Activated naive CD4-positive, alpha-beta T cell treated with anti-CD3 and anti-CD28 coated beads, Interleukin-2, amount 10 ng/mL, durations not matched to agents 7 days and 5 days (primary cell): Measurements from ENCODE around the gene ZNF791.
"Not testable (repeated sequence)": the region's sequence is repeated elsewhere in the genome, so short reads cannot be mapped to it uniquely, and the experiment has no call there.

Source experiments
- CTCF ChIA-PET: fragments of 350-600 bp; sonication (Branson Sonifier 250); formaldehyde crosslinking; loops from one replicate; lab custom pipeline; 2021; ENCODE audit warnings: antibody characterized with exemption; lab: Charles Lee
- DNase-seq: peaks from one replicate; pipeline ENCODE4 v3.0.0-alpha.2; 2020
- H3K27ac Mint-ChIP-seq: one replicate; pipeline ENCODE4 v1.8.0; 2021; ENCODE audit warnings: mild to moderate bottlenecking, moderate library complexity, mixed read lengths
- H3K27me3 Mint-ChIP-seq: one replicate; pipeline ENCODE4 v1.8.0; 2021; ENCODE audit warnings: mild to moderate bottlenecking, mixed read lengths
- H3K36me3 Mint-ChIP-seq: one replicate; pipeline ENCODE4 v1.8.0; 2021; ENCODE audit warnings: mixed read lengths
- H3K4me1 Mint-ChIP-seq: one replicate; pipeline ENCODE4 v1.8.0; 2021; ENCODE audit warnings: mixed read lengths
- H3K4me3 Mint-ChIP-seq: one replicate; pipeline ENCODE4 v1.8.0; 2021; ENCODE audit warnings: mild to moderate bottlenecking, moderate library complexity, mixed read lengths
- H3K9me3 Mint-ChIP-seq: one replicate; pipeline ENCODE4 v1.8.0; 2021; ENCODE audit warnings: mixed read lengths

The ZNF791 gene

DNA sequence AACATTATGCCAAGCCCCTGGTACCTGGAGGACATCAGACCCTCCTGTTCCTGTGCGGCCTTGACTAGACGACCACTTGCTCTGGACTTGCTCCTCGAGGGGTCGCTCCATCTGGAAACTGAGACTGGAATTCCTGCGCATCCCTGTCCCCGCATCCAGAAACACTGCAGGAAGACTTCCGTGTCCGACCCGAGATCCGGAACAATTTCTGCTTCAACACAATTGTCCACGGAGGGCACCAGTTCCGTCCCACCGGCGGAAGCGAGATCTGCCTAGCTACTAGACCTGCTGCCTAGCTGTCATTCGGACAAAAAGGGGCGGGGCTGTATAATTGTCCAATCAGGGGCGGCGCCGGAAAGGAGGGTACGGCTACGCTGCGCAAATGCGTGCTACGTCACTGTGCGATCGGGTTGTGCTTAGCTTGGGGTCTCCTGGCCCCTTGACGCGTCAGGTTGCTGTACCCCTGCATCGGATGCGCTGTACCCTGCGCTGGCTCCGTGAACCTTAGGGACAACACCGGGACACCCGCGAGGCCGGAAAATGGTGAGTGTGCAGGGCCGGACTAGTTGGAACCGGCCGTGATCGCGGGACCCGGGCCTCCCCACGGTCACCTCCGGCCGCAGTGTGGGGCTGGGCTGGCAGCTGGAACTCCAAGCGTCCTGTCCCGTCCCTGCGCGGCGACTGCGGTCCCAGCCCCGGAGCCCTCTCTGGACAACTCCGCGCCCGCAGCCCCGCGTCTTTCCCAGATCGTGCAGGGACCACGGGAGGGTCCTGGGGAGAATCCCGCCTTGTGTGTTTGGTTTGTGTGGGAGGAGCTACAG is at the start of gene ZNF791, which contains the start of gene ZNF490:
ZNF791 (plus strand) TSS at position 381 of the 821 bp plus-strand sequence; CDS start at position 541, 160 bp downstream.
ZNF490 (minus strand) TSS at position 274 of the 821 bp plus-strand sequence; CDS start at position 141, 133 bp downstream.
- Mint-ChIP-seq H3K36me3 (peaks cover 34% of the 10 kb centered on the region), H3K27ac (peak within 1 kb of the TSS; percentile 99), H3K4me1 (peaks cover 53% of the 10 kb centered on the region), H3K9me3 (no peaks in the 10 kb centered on the region), H3K4me3 (peak within 1 kb of the TSS; percentile 100), H3K27me3 (no peaks in the 10 kb centered on the region)
- CTCF ChIA-PET = interaction anchor here (1.3 to 1.6 kb wide), 2 partner anchors 29 to 61 kb away, joined by 5 read pairs; no protein-coding TSS in a partner anchor
- peak; percentile 99 for DNase-seq

DNA sequence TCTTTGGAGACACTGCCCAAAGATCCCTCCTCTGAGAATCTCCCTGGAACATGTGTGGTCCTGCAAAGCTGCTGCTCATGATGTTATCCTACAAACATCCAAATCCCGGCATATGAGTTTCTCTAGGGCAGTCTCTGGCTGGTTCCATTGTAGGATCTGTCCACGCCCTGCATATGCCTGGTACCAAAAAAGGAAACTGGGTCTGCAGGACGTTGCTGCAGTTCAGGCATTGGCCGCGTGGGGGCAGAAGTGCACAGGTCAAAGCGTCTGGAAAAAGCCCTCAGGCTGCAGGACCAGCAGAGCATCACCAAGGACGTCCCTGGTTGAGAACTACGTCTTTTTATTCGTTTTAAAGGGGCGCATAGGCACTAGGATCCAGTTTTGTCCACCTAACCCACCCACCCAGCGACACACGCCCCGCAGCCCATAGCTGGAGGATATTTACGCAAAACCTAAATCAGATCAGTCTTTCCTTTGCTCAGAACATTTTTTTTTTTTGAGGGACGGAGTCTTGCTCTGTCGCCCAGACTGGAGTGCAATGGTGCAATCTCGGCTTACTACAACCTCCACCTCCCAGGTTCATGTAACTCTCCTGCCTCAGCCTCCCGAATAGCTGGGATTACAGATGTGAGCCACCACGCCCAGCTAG is 46.6 kb upstream of the ZNF791 start:
- no peaks in the 10 kb centered on the region for H3K36me3 Mint-ChIP-seq
- CTCF ChIA-PET = interaction anchor here (0.6 to 2.2 kb wide), 10 partner anchors 11 to 114 kb away, joined by 3 to 35 read pairs (median 3); partner anchors contain the start of genes MAN2B1 and WDR83
- H3K4me3 Mint-ChIP-seq = no peak overlapping the region
- H3K27me3 Mint-ChIP-seq = peaks cover 13% of the 10 kb centered on the region
- no peak overlapping the region for H3K27ac Mint-ChIP-seq
- DNase-seq = peak; percentile 94
- H3K9me3 Mint-ChIP-seq = no peaks in the 10 kb centered on the region
- peaks cover 5% of the 10 kb centered on the region for H3K4me1 Mint-ChIP-seq

DNA sequence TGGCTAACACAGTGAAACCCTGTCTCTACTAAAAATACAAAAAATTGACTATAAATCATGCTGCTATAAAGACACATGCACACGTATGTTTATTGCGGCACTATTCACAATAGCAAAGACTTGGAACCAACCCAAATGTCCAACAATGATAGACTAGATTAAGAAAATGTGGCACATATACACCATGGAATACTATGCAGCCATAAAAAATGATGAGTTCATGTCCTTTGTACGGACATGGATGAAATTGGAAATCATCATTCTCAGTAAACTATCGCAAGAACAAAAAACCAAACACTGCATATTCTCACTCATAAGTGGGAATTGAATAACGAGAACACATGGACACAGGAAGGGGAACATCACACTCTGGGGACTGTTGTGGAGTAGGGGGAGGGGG is 44.3 kb upstream of the ZNF791 start:
- H3K36me3 Mint-ChIP-seq, H3K4me1 Mint-ChIP-seq, H3K4me3 Mint-ChIP-seq, DNase-seq, H3K27ac Mint-ChIP-seq, H3K9me3 Mint-ChIP-seq, CTCF ChIA-PET: not testable (repeated sequence)
- peaks cover 17% of the 10 kb centered on the region for H3K27me3 Mint-ChIP-seq

DNA sequence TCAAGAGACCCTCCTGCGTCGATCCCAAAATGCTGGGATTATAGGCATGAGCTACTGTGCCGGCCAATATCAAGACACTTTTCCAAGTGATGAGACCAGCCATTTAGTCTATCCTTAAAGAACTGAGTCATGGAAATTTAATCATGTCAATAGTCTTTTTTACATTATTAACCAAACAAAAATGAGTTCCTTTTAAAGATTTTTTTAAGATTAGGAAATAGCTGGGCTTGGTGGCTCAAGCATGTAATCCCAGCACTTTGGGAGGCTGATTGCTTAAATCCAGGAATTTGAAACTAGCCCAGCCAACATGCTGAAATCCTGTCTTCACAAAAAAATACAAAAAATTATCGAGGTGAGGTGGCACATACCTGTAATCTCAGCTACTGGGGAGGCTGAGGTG is 42.8 kb upstream of the ZNF791 start:
- no peak for DNase-seq
- Mint-ChIP-seq H3K27ac (no peak overlapping the region), H3K36me3 (no peaks in the 10 kb centered on the region), H3K4me3 (no peak overlapping the region), H3K9me3 (no peaks in the 10 kb centered on the region), H3K4me1 (peaks cover 5% of the 10 kb centered on the region), H3K27me3 (peaks cover 13% of the 10 kb centered on the region)
- CTCF ChIA-PET = interaction anchor here (1.3 kb wide), 1 partner anchor 104 kb away, joined by 9 read pairs; no protein-coding TSS in a partner anchor

DNA sequence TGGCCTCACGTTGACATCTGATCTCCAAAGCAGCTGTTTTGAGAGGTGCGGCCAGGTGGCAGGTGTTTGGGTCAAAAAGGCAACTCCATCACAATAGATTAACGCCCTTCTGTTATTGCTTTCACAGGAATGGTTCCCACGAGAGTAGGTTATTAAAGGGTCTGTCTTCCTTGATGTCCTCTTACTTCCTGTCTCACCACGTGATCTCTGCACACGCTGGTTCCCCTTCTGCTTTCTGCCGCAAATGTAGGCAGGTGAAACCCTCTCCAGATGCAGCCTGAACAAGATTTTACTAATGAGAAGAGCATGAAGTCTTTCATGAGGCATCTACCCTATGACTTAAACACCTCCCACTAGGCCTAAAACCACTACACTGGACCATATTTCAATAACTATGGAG is 36.7 kb upstream of the ZNF791 start:
- CTCF ChIA-PET = no interaction called here
- H3K4me3 Mint-ChIP-seq = no peak overlapping the region
- peaks cover 9% of the 10 kb centered on the region for H3K4me1 Mint-ChIP-seq
- peaks cover 26% of the 10 kb centered on the region for H3K36me3 Mint-ChIP-seq
- H3K27me3 Mint-ChIP-seq = peaks cover 3% of the 10 kb centered on the region
- no peak for DNase-seq
- peak overlapping the region; percentile 39 for H3K27ac Mint-ChIP-seq
- H3K9me3 Mint-ChIP-seq = peaks cover 13% of the 10 kb centered on the region

DNA sequence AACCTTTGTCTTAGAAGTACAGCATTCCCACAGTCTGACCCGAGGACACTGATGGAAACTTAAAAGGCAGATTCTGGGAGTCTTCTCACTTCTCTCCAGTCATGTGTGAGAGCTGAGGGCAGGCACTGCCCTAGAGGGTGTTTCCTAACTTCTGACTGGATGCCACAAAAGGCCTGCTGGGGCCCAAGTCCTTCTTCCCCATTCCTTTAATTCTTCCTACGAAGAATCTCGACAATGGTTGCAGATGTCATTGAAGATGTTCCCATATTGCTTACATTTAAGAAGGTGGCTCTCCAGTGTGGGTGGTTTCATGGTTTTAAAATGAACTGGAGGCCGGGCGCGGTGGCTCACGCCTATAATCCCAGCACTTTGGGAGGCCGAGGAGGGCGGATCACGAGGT is 32.1 kb upstream of the ZNF791 start:
- CTCF ChIA-PET = interaction anchor here (1.2 kb wide), 1 partner anchor 14 kb away, joined by 3 read pairs; no protein-coding TSS in a partner anchor
- Mint-ChIP-seq H3K4me3 (no peak overlapping the region), H3K4me1 (peaks cover 9% of the 10 kb centered on the region), H3K27ac (no peak overlapping the region), H3K27me3 (no peaks in the 10 kb centered on the region), H3K9me3 (peaks cover 45% of the 10 kb centered on the region), H3K36me3 (peaks cover 66% of the 10 kb centered on the region)
- DNase-seq = no peak

DNA sequence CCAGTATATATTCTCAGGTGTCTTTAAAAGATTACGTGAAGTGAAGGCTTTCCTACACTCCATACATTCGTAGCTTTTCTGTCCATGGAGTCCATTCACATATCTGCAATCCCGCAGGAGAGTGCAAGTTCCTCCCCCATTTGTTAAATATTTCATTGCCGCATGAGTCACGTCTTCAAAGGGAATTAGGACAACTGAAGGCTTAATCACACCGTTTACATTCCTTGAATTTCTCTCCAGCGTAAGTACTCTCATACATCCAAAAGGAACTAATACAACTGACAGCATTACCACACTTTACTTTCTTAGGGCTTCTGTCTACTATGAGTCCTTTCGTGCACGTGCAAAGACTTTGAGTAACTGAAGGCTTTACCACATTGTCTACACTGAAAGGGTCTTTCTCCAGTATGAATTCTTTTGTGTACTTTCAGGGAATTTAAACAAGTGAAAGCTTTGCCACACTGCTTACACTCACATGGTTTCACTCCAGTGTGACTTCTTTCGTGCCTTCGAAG is 30.5 kb upstream of the ZNF791 start:
- Mint-ChIP-seq H3K4me1 (no peaks in the 10 kb centered on the region), H3K4me3 (no peak overlapping the region), H3K27me3 (no peaks in the 10 kb centered on the region), H3K27ac (no peak overlapping the region), H3K36me3 (peaks cover 62% of the 10 kb centered on the region), H3K9me3 (peaks cover 45% of the 10 kb centered on the region)
- DNase-seq = no peak
- CTCF ChIA-PET = no interaction called here

DNA sequence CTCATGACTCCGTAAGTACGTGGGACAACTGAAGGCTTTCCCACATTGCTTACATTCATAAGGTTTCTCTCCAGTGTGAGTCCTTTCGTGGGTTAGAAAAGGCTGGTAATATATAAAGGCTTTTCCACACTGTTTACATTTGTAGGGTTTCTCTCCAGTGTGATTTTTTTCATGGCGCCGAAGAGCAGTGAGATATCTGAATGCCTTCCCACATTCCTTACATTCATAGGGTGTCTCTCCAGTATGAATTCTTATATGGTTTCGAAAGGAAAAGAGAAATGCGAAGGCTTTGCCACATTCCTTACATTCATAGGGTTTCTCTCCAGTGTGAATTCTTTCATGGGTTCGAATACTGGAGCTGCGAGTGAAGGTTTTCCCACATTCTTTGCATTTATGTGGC is 29.6 kb upstream of the ZNF791 start:
- Mint-ChIP-seq H3K4me1 (no peaks in the 10 kb centered on the region), H3K4me3 (no peak overlapping the region), H3K27ac (no peak overlapping the region), H3K9me3 (peaks cover 42% of the 10 kb centered on the region), H3K36me3 (peaks cover 59% of the 10 kb centered on the region), H3K27me3 (no peaks in the 10 kb centered on the region)
- no peak for DNase-seq
- CTCF ChIA-PET = interaction anchor here (0.6 kb wide), 1 partner anchor 14 kb away, joined by 3 read pairs; no protein-coding TSS in a partner anchor

DNA sequence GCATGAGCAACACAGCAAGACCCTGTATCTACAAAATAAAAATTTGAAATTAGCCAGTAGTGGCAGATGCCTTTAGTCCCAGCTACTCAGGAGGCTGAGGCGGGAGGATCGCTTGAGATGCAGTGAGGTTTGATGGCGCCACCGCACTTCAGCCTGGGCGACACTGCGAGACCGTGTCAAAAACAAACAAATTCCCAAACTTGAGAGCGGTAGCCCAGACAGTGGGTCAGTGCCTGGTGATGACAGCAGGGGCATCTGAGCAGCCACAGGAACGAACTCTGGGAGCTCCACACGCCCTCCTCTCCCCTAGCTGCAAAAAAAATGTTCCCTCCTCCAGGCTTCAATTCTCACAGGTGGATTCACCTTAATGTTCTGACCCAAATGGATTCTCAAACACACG is 14.2 kb upstream of the ZNF791 start:
- no peak for DNase-seq
- CTCF ChIA-PET = interaction anchor here (0.9 to 1.5 kb wide), 2 partner anchors 75 to 164 kb away, joined by 3 to 5 read pairs; no protein-coding TSS in a partner anchor
- no peaks in the 10 kb centered on the region for H3K27me3 Mint-ChIP-seq
- H3K4me1 Mint-ChIP-seq = no peaks in the 10 kb centered on the region
- H3K4me3 Mint-ChIP-seq = no peak overlapping the region
- no peaks in the 10 kb centered on the region for H3K9me3 Mint-ChIP-seq
- H3K27ac Mint-ChIP-seq = no peak overlapping the region
- peaks cover 35% of the 10 kb centered on the region for H3K36me3 Mint-ChIP-seq

DNA sequence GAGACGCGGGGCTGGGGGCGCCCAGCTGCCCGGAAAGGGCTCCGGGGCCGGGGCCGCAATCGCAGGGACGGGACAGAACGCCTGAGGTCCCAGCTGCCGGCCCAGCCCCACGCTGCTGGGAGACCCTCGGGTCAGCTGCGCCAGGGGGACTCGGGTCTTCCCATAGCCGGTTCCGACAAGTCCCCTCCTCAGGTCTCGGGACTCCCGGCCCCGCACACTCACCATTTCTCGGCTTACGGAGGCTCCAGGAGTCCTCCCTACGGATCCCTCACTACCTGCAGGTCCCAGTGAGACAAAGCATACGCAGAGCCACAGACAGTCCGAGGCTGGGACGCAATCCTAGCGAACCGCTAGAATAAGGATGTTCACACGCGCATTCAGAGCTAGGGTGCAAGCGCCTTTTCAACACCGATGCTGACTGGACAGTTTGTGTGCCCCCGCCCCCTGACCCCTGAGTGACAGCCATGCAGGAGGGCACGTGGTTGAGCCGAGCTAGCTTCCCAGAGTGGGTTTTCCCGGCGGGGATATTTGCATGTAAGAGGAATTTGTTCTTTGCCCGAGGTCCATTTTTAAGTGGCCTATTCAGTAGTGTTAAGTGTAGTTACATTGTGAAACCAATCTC is 13.7 kb upstream of the ZNF791 start:
- Mint-ChIP-seq H3K9me3 (no peaks in the 10 kb centered on the region), H3K36me3 (peaks cover 32% of the 10 kb centered on the region), H3K4me1 (no peaks in the 10 kb centered on the region), H3K27ac (no peak overlapping the region), H3K4me3 (no peak overlapping the region), H3K27me3 (no peaks in the 10 kb centered on the region)
- CTCF ChIA-PET = interaction anchor here (0.9 to 1.5 kb wide), 2 partner anchors 75 to 163 kb away, joined by 3 to 5 read pairs; no protein-coding TSS in a partner anchor
- DNase-seq = no peak

DNA sequence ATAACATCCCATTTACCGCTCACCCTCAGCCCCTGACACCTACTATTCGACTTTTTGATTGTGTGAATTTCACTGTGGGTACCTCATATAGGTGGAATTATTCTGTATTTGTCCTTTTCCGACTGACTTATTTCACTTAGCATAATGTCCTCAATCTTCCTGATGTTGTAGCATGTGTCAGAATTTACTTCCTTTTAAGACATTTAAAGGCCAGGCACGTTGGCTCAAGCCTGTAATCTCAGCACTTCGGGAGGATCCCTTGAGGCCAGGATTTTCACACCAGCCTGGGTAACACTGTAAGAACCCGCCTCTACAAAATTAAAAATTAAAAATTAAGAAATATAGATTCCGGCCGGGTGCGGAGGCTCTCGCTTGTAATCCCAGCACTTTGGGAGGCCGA is 13.1 kb upstream of the ZNF791 start:
- Mint-ChIP-seq H3K4me3 (no peak overlapping the region), H3K9me3 (no peaks in the 10 kb centered on the region), H3K27ac (no peak overlapping the region), H3K27me3 (no peaks in the 10 kb centered on the region), H3K4me1 (no peaks in the 10 kb centered on the region), H3K36me3 (peaks cover 31% of the 10 kb centered on the region)
- DNase-seq = no peak
- CTCF ChIA-PET = interaction anchor here (1.5 kb wide), 1 partner anchor 163 kb away, joined by 3 read pairs; no protein-coding TSS in a partner anchor

DNA sequence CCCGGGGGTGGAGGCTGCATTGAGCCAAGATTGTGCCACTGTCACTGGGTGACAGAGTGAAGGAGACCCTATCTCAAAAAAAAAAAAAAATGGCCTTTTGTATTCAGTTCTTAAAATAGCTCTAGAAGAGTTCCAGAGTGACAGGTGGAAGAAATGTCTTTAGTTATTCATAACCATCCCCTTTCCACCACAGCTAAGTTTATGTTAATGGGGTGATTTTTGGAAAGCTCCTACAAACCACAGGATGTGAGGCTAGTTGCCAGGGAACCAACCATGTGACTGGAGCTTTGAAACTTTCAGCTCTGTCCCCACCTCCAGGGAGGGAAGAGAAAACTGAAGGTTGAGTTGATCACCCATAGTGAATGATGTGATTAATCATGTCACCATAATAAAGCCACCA is 7.0 kb upstream of the ZNF791 start:
- peak; percentile 82 for DNase-seq
- CTCF ChIA-PET = interaction anchor here (1.2 to 1.4 kb wide), 2 partner anchors 68 to 70 kb away, joined by 4 to 5 read pairs; no protein-coding TSS in a partner anchor
- H3K4me3 Mint-ChIP-seq = no peak overlapping the region

DNA sequence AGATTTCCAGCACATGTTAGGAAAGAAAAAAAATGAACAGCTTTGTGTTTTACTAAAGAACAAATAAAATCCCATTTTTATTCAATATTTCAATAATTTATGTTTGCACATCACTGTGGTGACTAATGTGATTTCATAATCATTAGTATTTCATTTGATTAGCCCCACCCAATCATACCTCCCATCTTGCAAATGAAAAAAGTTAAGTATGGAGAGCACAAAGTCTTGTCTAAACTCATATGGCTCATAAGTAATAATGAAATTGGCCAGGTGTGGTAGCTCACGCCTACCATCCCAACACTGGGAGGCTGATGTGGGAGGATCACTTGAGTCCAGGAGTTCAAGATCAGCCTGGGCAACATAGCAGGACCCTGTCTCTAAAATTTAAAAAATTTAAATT is 3.9 kb upstream of the ZNF791 start:
- Mint-ChIP-seq H3K9me3 (no peaks in the 10 kb centered on the region), H3K4me1 (peaks cover 44% of the 10 kb centered on the region), H3K27ac (no peak overlapping the region), H3K4me3 (no peak overlapping the region), H3K27me3 (no peaks in the 10 kb centered on the region), H3K36me3 (peaks cover 29% of the 10 kb centered on the region)
- no peak for DNase-seq
- CTCF ChIA-PET = interaction anchor here (1.1 kb wide), 1 partner anchor 43 kb away, joined by 3 read pairs; no protein-coding TSS in a partner anchor

More for the DNA sequence above, 7.0 kb upstream of the ZNF791 start:
- peaks cover 26% of the 10 kb centered on the region for H3K4me1 Mint-ChIP-seq
- H3K9me3 Mint-ChIP-seq = no peaks in the 10 kb centered on the region
- H3K27ac Mint-ChIP-seq = peak overlapping the region; percentile 78
- no peaks in the 10 kb centered on the region for H3K27me3 Mint-ChIP-seq
- H3K36me3 Mint-ChIP-seq = peaks cover 33% of the 10 kb centered on the region
